Measurements from ENCODE around the gene IER5L.

The IER5L gene

GRCh38 chr9:129211686-129212085 is 33.6 kb upstream of the IER5L start:
- TF ChIP-seq, protein P1, sequence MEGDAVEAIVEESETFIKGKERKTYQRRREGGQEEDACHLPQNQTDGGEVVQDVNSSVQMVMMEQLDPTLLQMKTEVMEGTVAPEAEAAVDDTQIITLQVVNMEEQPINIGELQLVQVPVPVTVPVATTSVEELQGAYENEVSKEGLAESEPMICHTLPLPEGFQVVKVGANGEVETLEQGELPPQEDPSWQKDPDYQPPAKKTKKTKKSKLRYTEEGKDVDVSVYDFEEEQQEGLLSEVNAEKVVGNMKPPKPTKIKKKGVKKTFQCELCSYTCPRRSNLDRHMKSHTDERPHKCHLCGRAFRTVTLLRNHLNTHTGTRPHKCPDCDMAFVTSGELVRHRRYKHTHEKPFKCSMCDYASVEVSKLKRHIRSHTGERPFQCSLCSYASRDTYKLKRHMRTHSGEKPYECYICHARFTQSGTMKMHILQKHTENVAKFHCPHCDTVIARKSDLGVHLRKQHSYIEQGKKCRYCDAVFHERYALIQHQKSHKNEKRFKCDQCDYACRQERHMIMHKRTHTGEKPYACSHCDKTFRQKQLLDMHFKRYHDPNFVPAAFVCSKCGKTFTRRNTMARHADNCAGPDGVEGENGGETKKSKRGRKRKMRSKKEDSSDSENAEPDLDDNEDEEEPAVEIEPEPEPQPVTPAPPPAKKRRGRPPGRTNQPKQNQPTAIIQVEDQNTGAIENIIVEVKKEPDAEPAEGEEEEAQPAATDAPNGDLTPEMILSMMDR (IDR thresholded peaks at IDR 0.05; ENCODE audit: low read depth, low read length), result no peak

GRCh38 chr9:129210125-129210524 is 32.1 kb upstream of the IER5L start:
- DNase-seq (ENCODE audit: low read depth, low spot score), result no peak
- in situ Hi-C loops (cut with HindIII; ENCODE audit: low sequenced_read_pairs), result no loop called here
- TF ChIP-seq, protein P1 (IDR thresholded peaks at IDR 0.05; ENCODE audit: low read depth, low read length), result no peak
- no peak overlapping the region for H3K4me3 ChIP-seq (ENCODE audit: low read depth, low read length)

More at GRCh38 chr9:129211686-129212085, 33.6 kb upstream of the IER5L start:
- H3K4me3 ChIP-seq (ENCODE audit: low read depth, low read length), result no peak overlapping the region
- DNase-seq (ENCODE audit: low read depth, low spot score), result no peak
- in situ Hi-C loops (cut with HindIII; ENCODE audit: low sequenced_read_pairs), result no loop called here

DNA sequence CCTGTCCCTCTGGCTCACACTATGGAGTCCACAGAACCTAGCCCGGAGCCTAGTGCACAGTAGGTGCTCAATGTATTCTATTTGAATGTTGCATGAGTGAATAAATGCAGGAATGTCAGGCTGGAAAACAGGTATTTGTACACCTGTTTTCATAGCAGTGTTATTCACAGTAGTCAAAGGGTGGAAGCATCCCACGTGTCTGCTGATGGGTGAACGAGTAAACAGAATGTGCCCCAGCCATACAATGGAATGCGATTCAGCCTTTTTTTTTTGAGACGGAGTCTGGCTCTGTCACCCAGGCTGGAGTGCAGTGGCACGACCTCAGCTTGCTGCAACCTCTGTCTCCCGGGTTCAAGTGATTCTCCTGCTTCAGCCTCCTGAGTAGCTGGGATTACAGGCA is 31.5 kb upstream of the IER5L start:
- no peak for DNase-seq (ENCODE audit: low read depth, low spot score)
- no peak overlapping the region for H3K4me3 ChIP-seq (ENCODE audit: low read depth, low read length)
- TF ChIP-seq, protein P1 (IDR thresholded peaks at IDR 0.05; ENCODE audit: low read depth, low read length), result no peak
- in situ Hi-C loops (cut with HindIII; ENCODE audit: low sequenced_read_pairs), result no loop called here

DNA sequence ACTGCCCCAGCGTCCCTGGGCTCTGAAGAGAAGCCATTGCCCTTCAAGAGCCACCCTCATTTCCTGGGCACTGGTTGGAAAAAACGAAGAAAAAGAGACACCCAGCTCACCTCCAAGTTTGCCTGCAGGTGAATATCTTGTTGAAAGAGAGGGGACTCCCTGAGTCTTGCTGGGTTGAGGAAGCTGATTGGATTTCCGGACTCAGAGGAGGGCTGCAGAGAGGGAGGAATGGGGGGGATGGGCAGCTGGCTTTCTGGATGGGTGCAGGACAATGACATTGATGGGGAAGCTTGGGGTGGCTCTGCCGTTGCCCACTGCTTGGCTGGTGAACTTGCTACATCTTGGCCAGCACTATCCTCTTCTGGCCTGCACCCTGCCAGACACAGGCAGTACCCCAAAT is 31.0 kb upstream of the IER5L start:
- H3K4me3 ChIP-seq (ENCODE audit: low read depth, low read length), result no peak overlapping the region
- in situ Hi-C loops (cut with HindIII; ENCODE audit: low sequenced_read_pairs), result no loop called here
- no peak for DNase-seq (ENCODE audit: low read depth, low spot score)
- TF ChIP-seq, protein P1 (IDR thresholded peaks at IDR 0.05; ENCODE audit: low read depth, low read length), result no peak

- H3K4me3 ChIP-seq (ENCODE audit: low read depth, low read length), result no peak overlapping the region
- TF ChIP-seq, protein P1 (IDR thresholded peaks at IDR 0.05; ENCODE audit: low read depth, low read length), result no peak
- no peak for DNase-seq (ENCODE audit: low read depth, low spot score)
- in situ Hi-C loops (cut with HindIII; ENCODE audit: low sequenced_read_pairs), result no loop called here
These were observed 30.4 kb upstream of the IER5L start for GRCh38 chr9:129208207-129209032.

GRCh38 chr9:129206905-129207304 is 28.8 kb upstream of the IER5L start:
- in situ Hi-C loops (cut with HindIII; ENCODE audit: low sequenced_read_pairs), result no loop called here
- TF ChIP-seq, protein P1 (IDR thresholded peaks at IDR 0.05; ENCODE audit: low read depth, low read length), result no peak
- no peak overlapping the region for H3K4me3 ChIP-seq (ENCODE audit: low read depth, low read length)
- DNase-seq (ENCODE audit: low read depth, low spot score), result no peak

All from astrocyte of the spinal cord (primary cell).